ENCODE results near the gene CCDC154.

DNA sequence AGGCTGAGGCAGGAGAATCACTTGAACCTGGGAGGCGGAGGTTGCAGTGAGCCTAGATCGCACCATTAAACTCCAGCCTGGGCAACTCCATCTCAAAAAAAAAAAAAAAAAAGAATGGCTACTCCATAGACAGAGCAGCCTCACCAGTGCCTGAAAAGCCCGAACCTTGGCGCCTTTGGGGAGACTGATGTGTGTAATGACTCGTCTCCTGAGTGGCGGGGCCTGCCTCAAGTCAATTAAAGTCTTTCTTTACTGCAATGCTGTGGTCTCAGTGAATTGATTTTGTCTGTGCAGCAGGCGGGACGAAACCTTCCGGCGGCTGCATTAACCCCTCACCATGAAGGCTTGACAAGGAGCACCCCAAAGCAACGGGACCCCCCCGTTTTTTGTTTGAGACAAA is 20.3 kb downstream of the CCDC154 start:
- TF ChIP-seq POLR2A (IDR thresholded peaks at IDR 0.05): no peak
- TF ChIP-seq, protein P1, sequence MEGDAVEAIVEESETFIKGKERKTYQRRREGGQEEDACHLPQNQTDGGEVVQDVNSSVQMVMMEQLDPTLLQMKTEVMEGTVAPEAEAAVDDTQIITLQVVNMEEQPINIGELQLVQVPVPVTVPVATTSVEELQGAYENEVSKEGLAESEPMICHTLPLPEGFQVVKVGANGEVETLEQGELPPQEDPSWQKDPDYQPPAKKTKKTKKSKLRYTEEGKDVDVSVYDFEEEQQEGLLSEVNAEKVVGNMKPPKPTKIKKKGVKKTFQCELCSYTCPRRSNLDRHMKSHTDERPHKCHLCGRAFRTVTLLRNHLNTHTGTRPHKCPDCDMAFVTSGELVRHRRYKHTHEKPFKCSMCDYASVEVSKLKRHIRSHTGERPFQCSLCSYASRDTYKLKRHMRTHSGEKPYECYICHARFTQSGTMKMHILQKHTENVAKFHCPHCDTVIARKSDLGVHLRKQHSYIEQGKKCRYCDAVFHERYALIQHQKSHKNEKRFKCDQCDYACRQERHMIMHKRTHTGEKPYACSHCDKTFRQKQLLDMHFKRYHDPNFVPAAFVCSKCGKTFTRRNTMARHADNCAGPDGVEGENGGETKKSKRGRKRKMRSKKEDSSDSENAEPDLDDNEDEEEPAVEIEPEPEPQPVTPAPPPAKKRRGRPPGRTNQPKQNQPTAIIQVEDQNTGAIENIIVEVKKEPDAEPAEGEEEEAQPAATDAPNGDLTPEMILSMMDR (IDR thresholded peaks at IDR 0.05): no peak
